GM19351 (cell line): Measurements from ENCODE around the gene DCAF17.
"Not testable (repeated sequence)": the region's sequence is repeated elsewhere in the genome, so short reads cannot be mapped to it uniquely, and the experiment has no call there.

Experiments
- ATAC-seq: cut with Tn5 transposase; IDR thresholded peaks from one replicate; pipeline ENCODE4 v1.9.1; 2021; ENCODE audit warnings: mild to moderate bottlenecking, moderate library complexity; ENCODE audit not compliant: unreplicated experiment

The DCAF17 gene

DNA sequence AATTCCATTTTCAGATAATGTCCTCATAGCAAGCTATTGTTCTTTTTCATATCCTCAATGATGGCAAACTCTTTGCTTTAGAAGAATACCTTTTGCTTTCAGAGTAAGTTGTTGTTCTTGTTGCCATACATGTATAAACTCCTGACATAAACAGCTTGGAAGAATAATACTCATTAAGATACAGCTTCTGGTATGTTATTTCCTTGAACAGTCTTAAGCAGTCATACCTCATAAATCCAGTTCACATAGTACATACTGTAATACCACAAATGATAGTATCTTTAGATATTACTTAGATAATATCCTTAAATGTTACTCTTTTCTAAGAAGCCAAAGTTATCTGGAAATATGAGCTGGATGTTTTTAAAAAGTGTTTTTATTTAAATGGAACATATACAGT is 23.4 kb upstream of the DCAF17 start:
- ATAC-seq: no peak

DNA sequence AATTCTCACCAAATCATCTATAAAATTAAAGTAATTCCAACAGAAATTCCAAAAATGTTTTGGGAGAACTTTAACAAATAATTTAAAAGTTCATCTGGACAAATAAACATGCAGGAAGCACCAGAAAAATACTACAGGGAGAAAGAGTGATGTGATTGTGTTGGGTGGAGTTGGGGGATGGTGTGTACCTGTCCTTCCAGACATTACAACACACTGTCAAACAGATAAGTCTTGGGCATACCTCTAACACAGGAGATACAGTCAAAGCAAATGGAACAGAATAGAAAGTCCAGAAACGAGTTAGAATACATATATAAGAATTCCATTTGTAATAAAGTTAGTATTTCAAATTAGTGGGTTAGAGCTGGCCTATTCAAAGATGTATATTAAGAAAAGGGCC is 22.8 kb upstream of the DCAF17 start:
- no peak for ATAC-seq

DNA sequence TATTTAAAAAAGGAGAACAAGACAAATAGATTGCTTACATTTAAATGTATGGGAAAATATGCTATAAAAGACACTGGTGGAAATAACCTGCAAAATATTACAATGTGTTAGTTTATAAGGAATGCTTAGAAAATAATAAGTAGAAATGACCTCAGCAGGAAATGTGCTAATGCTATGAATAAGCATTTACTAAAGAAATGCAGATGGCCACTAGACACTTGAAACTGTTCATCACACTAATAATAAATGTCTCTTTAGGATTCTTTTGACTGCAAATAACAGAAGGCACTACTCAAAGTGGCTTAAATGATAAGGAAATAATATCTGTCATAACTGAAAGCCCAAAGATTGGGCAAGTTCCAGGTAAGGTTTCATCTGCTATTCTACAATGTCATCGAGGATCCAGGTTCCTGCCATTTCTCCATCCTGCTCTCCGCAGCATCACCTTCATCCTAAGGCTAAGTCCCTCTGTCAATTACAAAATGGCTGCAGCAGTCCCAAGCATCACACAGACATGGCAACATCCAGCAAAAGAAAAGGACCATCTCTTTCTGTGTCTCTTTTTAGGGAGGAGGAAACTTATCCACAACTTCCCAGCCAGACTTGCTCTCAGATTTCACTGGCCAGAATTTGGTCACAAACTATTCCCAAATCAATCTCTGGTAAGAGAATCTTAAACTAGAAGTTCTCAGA is 22.1 kb upstream of the DCAF17 start:
- no peak for ATAC-seq

DNA sequence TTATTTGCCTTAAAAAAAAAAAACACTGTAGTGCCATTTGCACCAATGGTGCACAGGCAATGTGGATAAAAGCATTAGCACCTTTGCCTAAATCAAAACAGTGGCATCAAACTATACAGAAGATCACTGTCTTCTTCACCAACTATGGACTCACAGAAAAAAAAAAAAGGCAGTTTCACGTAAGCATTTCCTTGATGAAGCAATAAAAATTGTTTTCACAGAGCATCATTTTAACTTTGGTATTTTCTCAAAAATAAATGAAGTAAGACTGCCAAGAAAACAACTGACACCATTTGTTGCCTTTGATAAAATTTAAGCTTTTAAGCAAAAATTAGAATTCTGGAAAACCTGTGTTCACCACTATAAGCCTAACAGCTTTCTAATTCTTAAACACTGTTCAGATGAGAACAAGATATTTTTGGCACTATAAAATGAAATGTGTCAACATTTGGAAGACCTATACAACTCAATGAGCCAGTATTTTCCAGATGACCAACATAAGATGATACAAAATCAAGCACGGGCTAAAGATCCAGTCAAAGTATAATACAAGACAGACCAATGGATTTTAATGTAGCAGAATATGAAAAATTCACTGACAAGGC is 21.4 kb upstream of the DCAF17 start:
- ATAC-seq: no peak

DNA sequence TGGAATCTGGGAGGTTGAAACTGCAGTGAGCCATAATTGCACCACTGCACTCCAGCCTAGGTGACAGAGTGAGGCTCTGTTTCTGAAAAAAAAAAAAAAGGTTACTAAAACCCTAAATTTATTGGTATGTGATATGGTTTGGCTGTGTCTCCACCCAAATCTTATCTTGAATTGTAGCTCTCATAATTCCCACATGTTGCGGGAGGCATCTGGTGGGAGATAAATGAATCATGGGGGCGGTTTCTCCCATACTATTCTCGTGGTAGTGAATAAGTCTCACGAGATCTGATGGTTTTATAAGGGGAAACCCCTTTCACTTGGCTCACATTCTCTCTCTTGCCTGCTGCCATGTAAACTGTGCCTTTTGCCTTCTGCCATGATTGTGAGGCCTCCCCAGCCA is 19.4 kb upstream of the DCAF17 start:
- not testable (repeated sequence) for ATAC-seq

DNA sequence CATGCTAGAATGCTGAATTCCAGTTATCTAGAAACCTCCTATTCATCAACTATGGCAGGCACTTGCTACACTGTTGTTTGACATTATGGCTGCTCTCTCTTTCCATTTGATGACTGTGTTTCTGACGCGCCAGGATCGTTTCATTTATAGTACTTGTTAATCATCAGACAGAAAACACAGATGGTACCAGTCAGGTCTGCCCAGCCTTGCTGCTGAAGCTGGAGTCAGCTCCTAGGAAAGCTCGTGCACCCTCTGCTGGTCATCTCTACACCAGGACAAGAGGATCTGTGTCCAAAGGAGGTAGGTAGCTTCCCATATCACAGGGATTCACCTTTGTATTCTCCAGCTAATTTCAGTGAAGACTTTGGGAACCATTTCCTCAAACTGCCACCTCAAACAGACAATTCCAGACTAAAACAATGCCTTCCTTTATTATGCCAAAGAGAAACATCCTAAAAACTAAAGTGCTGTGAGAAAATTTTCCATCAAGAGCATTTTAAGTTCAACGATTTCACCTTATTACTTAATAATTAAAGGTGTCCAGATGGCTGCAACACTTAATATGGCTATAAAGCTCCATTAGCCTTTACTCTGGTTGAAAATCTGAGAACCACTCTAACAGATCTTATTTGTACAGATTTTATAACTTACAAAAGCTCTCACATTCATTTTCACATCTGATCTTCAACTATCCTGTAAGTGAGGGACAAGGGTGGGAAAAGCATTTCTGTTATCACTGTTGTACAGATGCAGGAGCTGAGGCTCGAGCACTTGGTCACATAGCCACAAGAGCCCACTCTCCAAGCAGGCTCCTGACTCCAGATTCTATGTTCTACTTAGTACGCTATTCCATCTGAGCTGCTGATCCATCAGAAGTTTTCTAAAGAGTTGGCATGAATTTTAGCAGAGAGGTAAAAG is 17.8 kb upstream of the DCAF17 start:
- ATAC-seq: peak; percentile 89

DNA sequence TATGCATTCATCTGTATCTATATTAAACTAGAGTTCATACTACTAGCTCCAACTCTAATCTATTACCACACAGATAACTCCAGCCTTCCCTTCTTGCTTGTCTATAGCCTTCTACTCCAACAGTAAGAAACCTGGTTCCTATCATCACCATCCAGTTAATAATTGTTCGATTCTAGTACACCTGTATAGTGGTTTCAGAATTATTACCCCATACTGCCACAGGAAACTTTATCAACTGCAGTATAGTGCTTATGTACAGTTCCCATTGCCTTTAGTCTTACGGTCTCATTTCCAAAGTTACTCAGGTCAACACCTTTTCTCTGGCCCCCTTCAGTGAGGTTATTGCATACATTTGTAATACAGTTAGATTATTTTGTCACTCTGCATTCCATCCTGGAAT is 14.7 kb upstream of the DCAF17 start:
- ATAC-seq: no peak

DNA sequence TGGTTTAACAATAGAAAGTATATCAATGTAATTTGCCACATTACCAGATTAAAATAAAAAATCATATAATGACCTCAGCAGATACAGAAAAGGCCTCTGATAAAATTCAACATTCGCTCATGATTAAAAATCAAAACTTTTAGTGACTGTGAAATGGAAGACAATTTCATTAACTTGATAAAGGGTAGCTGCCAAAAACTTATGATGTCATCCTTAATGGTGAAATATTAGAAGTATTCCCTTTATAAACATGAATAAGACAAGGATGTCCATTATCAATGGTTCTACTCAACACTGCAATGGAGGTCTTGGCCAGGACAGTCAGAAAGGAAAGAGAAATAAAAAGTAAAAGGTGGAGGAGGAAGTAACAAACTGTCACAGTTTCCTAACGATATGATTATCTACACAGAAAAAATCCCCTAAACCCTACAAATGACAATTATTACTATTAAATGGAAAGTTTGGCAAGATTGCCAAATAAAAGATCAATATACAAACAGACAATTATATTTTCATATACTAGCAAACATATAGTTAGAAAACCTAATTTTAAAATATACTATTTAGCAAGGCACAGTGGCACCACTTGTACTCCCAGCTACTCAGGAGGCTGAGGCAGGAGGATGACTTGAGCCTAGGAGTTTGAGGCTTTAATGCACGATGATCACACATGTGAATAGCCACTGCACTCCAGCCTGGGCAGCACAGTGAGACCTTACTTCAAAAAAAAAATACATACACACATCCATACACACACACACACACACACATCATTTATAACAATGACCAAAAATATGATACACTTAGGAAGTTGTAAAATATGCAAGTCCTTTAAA is 13.1 kb upstream of the DCAF17 start:
- no peak for ATAC-seq

DNA sequence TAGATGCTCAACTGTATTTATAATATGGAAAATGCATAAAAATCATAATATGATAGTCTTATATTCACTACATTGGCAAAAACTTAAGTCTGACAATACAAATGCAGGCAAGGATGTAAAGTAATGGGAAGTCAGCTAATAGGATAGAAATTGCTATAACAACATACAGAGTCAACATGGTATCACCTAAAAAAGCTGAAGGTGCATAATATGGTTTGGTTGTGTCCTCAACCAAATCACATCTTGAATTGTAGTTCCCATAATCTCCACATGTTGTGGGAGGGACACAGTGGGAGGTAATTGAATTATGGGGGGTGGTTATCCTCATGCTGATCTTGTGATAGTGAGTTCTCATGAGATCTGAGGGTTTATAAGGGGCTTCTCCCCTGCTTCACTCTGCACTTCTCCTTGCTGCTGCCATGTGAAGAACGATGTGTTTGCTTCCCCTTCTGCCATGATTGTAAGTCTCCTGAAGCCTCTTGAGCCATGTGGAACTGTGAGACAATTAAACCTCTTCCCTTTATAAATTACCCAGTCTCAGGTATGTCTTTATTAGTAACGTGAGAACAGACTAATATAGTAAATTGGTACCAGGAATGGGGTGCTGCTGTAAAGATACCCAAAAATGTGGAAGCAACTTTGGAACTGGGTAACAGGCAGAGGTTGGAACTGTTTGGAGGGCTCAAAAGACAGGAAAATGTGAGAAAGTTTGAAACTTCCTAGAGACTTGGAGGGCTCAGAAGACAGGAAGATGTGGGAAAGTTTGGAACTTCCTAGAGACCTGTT is 11.1 kb upstream of the DCAF17 start:
- ATAC-seq: not testable (repeated sequence)

DNA sequence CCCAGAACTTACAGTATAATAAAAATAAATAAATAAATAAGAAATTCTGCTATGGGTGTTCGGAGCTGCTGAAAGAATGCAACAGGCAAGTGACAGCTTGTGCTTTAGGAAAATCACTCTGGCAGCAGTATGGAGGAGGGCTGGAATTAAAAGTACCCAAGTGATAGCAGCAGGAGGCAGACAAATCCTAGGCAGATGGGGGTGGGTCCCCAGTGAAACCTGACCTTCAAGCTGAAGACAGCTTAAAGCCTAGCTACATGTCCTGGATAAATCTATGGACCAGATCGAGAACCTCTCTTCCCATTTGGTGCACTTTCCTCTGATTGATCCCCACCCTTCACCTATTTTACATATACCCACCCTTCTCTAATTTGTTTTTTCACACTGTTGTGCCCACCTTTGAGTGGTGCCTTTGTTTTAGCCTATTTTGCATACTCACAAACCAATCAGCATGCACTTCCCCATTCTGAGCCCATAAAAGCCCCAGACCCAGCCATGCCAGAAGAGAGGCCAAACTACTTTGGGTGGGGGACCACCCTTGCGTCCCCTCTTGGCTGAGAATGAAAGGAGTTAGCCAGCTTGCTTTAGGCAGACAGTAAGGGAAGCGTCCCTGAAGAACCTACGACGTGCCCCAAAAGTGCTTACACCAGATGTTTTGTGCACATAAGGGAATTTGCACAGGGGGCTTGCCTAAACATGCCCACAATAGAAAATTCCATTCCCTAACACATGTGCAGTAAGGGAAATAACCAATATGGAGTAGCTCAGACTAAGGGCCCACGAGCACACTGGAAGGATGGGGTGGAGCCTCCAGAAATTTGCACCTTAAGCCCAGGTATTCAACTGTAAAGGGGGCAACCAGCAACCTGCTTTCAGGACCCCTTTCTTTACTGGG is 3.3 kb upstream of the DCAF17 start:
- ATAC-seq: no peak

DNA sequence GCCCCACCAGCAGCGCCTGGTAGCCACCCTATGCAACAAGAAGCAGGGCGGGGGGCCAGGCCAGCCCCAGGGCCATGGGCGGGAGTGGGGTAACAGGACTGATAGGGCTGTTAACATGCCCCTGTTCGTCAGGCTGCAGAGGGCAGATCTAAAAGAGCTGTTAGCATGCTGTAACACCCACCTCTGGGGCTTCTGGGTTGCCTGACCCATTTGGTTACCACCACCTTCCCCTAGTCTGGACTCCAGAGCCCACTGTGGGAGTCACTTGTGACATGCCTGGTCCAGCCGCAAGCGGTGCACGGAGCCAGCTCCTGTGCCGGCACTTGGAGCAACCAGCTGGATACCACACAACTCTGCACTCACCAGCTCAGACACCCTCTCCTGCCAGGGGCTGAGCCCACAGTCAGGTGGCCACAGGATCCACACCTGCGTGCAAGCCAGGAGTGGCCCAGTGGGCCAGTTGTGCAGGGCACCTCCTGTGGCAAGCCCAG is 2.3 kb upstream of the DCAF17 start:
- no peak for ATAC-seq

DNA sequence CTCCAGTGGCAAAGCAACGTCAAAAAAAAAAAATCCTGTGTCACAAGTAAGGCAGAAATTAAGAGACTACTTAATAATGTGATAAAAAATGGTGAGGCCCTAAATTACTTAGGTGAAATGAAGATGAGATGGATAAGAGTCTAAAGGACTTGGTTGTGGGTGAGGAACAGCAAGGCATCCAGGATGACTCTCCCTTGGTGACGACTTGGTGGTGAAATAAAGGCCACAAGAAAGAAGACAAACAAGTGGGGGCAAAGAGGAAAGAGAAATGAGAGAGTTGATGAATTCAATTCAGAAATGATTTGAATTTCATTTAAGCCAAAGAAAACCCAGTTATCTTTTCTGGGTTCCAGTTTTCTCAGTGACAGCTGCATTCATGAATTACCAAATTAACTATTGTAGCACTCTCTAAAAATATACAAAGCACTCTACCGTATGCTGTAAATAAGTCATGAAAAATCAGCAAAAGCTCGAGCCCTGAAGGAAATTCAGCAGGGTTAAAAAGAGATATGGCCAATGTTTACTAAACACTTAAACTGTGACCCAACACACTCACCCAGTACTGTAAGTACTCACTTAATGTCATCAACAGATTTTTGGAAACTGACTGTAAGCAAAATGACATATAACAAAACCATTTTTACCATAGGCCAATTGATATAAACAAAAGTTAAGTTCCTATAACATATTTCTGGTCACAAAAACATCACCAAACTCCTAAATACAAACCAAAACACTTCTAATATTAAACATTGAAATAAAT is 1.6 kb upstream of the DCAF17 start:
- ATAC-seq: no peak

DNA sequence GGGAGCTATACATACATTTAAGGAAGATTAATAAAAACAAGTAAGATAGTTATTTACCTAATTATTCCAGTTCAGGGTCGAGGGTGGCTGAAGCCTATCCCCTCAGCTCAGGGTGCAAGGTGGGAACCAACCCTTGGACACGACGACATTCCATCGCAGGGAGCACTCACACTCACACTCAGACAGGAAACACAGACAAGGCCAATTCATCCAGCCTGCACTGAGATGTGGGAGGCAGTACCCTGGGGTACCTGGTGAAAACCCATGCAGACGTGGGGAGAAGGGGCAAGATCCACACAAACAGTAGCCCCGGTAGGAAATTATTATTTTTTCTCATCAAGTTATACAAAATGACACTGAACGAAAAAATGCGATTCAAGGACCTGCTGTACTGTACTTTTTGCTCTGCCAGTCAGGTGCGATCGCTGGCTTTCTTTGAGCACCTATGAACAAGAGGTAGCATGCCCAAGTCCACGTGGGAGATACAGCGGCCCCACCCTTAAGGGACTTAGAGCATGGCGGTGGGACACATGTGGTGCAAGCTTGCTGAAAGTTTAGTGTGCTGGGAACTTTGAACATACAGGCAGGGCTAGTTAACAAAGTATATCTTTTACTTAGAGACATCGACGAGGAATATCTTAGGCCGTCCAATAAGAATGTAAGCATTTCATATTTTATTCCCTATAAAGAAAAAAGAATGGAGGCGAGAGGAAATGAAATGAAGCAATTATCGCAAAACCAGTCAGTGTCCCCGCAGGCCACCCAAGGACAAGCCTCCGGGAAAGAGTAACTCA is 860 bp upstream of the DCAF17 start:
- no peak for ATAC-seq

DNA sequence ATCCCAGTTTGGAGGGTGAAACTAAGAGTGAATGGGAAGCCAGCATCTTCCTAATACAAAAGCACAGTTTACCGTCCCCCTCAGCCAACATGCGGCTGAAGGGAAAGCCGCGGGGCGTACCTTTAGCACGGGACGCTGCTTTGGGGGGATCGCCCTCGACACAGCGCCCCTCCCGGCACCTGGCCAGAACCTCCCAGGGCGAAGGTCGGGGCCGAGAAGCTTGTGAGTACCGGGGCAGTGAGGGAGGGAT is 338 bp upstream of the DCAF17 start, which contains the start of gene METTL8:
Gene METTL8, minus strand, starts transcription at position 228 of the 250 bp plus-strand sequence. CDS start 41,805 bp downstream, outside the sequence.
- no peak for ATAC-seq

DNA sequence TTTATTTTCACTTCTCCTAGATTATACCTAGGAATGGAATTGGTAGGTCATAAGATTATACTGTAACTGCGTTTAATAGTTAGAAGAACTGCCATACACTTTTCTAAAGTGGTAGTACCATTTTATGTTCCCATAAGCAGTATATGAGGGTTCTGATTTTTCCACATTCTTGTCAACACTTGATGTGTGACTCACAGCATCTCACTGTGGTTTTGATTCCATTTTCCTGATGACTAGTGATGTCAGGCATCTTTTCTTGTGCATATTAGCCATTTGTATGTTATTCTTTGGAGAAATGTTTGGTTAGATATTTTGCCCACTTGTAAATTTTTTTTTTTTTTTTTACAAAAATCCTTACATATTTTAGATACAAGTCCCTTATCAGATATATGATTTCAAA is 2.3 kb downstream of the DCAF17 start:
- ATAC-seq: no peak

DNA sequence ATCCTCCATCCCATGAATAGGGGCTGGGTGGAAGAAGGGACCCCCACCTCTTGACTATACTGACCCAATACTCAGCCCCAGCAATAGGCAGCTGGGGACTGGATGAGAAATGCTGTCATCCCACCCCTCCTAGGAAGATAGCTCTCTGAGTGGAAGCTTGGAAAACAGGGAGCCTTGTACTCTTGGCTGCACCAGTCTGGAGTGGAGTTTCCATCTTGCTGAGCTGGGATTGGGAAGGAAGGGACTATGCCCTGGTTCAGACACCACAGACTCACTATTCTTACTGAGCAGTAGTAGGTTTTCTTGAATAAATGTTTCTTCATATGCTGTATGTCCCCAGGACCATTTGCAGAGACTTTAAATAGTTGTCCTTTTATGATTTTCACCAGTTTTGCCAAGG is 7.4 kb downstream of the DCAF17 start:
- ATAC-seq: no peak

DNA sequence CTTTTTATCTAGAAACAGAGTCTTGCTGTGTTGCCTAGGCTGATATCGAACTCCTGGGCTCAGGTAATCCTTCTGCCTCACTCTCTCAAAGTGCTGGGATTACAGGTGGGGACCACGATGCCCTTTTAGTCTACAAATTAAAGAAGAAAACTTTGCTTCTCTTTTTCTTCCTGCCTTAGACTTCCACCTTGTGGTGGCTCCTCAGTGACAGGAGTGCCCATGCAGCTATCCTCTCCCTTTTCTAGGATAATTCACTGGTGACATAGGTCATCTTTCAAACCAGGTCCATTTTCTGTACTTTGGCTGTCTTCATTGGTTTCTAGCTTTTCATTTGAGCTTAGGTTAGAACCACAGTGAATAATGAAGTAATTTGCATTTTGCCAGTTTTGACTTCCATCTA is 13.6 kb downstream of the DCAF17 start:
- ATAC-seq: no peak

DNA sequence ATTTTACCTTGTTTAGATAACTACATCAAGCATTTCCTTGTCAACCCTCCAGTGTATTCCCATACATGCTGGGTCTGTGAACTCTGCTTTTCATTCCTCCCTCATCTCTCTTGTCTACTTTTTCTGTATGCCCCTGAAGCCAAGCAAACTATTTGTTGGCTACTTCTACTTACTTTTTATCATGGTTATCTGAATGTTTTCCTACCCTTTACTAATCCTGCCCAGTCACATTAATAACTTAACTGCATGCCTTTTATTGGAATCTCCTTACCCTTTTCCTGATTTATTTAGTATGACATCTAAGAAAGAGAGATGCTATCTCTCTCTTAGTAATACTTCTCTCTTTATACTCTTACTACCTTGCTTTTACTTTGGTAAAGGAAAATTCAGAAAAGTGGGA is 17.0 kb downstream of the DCAF17 start:
- no peak for ATAC-seq
